Measurements from ENCODE around the gene TLR6.

Gene TLR6

GRCh38 chr4:38821739-38822138, 34.9 kb downstream of the TLR6 start:
- no peak for DNase-seq (ENCODE audit: insufficient read length, low spot score)
- TF ChIP-seq CTCF (IDR thresholded peaks at IDR 0.05; ENCODE audit: insufficient read depth, missing control alignments): no peak
- FAIRE-seq: no peak

GRCh38 chr4:38820329-38821061, 36.1 kb downstream of the TLR6 start:
- DNase-seq (ENCODE audit: insufficient read length, low spot score) (no peak), FAIRE-seq (no peak)
- no peak for TF ChIP-seq CTCF (IDR thresholded peaks at IDR 0.05; ENCODE audit: insufficient read depth, missing control alignments)

- DNase-seq (ENCODE audit: insufficient read length, low spot score) (no peak), FAIRE-seq (no peak)
- TF ChIP-seq CTCF (IDR thresholded peaks at IDR 0.05; ENCODE audit: insufficient read depth, missing control alignments): no peak
Measured at GRCh38 chr4:38819569-38819968, 37.0 kb downstream of the TLR6 start.

- no peak for FAIRE-seq
- no peak for DNase-seq (ENCODE audit: insufficient read length, low spot score)
- no peak for TF ChIP-seq CTCF (IDR thresholded peaks at IDR 0.05; ENCODE audit: insufficient read depth, missing control alignments)
Measured at GRCh38 chr4:38818441-38818976, 38.1 kb downstream of the TLR6 start.

- TF ChIP-seq CTCF (IDR thresholded peaks at IDR 0.05; ENCODE audit: insufficient read depth, missing control alignments): no peak
- FAIRE-seq (no peak), DNase-seq (ENCODE audit: insufficient read length, low spot score) (no peak)
Measured at GRCh38 chr4:38815885-38816782, 40.5 kb downstream of the TLR6 start.

GRCh38 chr4:38814386-38814785, 42.2 kb downstream of the TLR6 start:
- no peak for FAIRE-seq
- no peak for TF ChIP-seq CTCF (IDR thresholded peaks at IDR 0.05; ENCODE audit: insufficient read depth, missing control alignments)
- no peak for DNase-seq (ENCODE audit: insufficient read length, low spot score)

Measured in D721Med (cell line).